OCI-LY3 (cell line): ENCODE measurements around the gene UGT1A4.

ENCODE experiments used
- EZH2phosphoT487 ChIP-seq: fragments of 200-600 bp; shearing (Covaris generic); IDR thresholded peaks from 2 replicates; pipeline ENCODE4 v1.6.1; 2018; ENCODE audit warnings: antibody characterized with exemption, mixed run types, low read depth
- TF ChIP-seq, protein P1 (sequence below): fragments of 200-600, 300-600 bp; sonication (generic); IDR thresholded peaks from 2 replicates; pipeline ENCODE4 v1.5.1; 2014; ENCODE audit warnings: antibody characterized with exemption, low read length, low read depth

DNA sequence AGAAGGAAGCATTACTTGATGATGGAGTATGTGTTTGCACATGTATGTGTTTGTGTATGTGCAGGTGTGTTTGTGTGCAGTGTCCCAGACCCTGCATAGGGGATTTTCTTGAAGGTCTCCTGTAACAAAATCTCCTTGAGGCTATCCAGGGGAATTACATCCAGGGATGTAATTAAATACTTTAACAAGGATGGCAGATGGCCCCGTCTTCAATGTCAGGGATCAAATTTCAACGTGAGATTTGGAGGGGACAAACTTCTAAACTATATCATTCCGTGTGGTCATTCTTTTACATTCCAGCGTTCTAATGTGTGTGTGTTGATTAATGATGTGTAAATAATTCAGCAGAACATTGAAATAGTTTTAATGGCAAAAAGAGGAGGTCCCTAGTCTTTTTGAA lies 43.5 kb upstream of the UGT1A4 start:
- TF ChIP-seq, protein P1, sequence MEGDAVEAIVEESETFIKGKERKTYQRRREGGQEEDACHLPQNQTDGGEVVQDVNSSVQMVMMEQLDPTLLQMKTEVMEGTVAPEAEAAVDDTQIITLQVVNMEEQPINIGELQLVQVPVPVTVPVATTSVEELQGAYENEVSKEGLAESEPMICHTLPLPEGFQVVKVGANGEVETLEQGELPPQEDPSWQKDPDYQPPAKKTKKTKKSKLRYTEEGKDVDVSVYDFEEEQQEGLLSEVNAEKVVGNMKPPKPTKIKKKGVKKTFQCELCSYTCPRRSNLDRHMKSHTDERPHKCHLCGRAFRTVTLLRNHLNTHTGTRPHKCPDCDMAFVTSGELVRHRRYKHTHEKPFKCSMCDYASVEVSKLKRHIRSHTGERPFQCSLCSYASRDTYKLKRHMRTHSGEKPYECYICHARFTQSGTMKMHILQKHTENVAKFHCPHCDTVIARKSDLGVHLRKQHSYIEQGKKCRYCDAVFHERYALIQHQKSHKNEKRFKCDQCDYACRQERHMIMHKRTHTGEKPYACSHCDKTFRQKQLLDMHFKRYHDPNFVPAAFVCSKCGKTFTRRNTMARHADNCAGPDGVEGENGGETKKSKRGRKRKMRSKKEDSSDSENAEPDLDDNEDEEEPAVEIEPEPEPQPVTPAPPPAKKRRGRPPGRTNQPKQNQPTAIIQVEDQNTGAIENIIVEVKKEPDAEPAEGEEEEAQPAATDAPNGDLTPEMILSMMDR = no peak
- TF ChIP-seq EZH2phosphoT487 = no peak
